ENCODE data around the gene HMGA1.

HMGA1 gene

GRCh38 chr6:34223956-34224940 is 12.4 kb upstream of the HMGA1 start:
- DNase-seq (ENCODE audit: low read depth in 2 of 3, low spot score in 1 of 3) = peak; percentile 86 to 93 (median 89)

GRCh38 chr6:34225551-34225950 is 11.1 kb upstream of the HMGA1 start:
- DNase-seq (ENCODE audit: low read depth in 2 of 3, low spot score in 1 of 3) = no peak

- no peak for DNase-seq (ENCODE audit: low read depth in 2 of 3, low spot score in 1 of 3)
These were observed 10.6 kb upstream of the HMGA1 start for GRCh38 chr6:34226066-34226465.

- no peak for DNase-seq (ENCODE audit: low read depth in 2 of 3, low spot score in 1 of 3)
These were observed 9.7 kb upstream of the HMGA1 start for GRCh38 chr6:34226731-34227586.

- DNase-seq (ENCODE audit: low read depth in 2 of 3, low spot score in 1 of 3) = no peak
These were observed 8.8 kb upstream of the HMGA1 start for GRCh38 chr6:34227761-34228421.

GRCh38 chr6:34229877-34230276 is 6.8 kb upstream of the HMGA1 start:
- DNase-seq (ENCODE audit: low read depth in 2 of 3, low spot score in 1 of 3) = no peak

- DNase-seq (ENCODE audit: low read depth in 2 of 3, low spot score in 1 of 3) = no peak
These were observed 5.9 kb upstream of the HMGA1 start for GRCh38 chr6:34230653-34231371.

- DNase-seq (ENCODE audit: low read depth in 2 of 3, low spot score in 1 of 3) = no peak
These were observed 4.9 kb upstream of the HMGA1 start for GRCh38 chr6:34231566-34232336.

GRCh38 chr6:34232901-34233300 is 3.8 kb upstream of the HMGA1 start:
- no peak for DNase-seq (ENCODE audit: low read depth in 2 of 3, low spot score in 1 of 3)

GRCh38 chr6:34233867-34234266 is 2.8 kb upstream of the HMGA1 start:
- DNase-seq (ENCODE audit: low read depth in 2 of 3, low spot score in 1 of 3) = no peak

- DNase-seq (ENCODE audit: low read depth in 2 of 3, low spot score in 1 of 3) = no peak
These were observed 1.9 kb upstream of the HMGA1 start for GRCh38 chr6:34234667-34235306.

GRCh38 chr6:34235307-34236130 is 1.2 kb upstream of the HMGA1 start:
- peak in 2 of 3 donors; percentile 57 to 66 for DNase-seq (ENCODE audit: low read depth in 2 of 3, low spot score in 1 of 3)

GRCh38 chr6:34236131-34236442 is 586 bp upstream of the HMGA1 start:
- peak in 1 of 3 donors; percentile 37 for DNase-seq (ENCODE audit: low read depth in 2 of 3, low spot score in 1 of 3)

- DNase-seq (ENCODE audit: low read depth in 2 of 3, low spot score in 1 of 3) = no peak
These were observed 646 bp downstream of the HMGA1 start for GRCh38 chr6:34237316-34237721.

- peak in 2 of 3 donors; percentile 64 to 70 for DNase-seq (ENCODE audit: low read depth in 2 of 3, low spot score in 1 of 3)
These were observed 1.3 kb downstream of the HMGA1 start for GRCh38 chr6:34237722-34238584.

- DNase-seq (ENCODE audit: low read depth in 2 of 3, low spot score in 1 of 3) = no peak
These were observed 2.2 kb downstream of the HMGA1 start for GRCh38 chr6:34238585-34239499.

GRCh38 chr6:34239500-34239825 is 2.8 kb downstream of the HMGA1 start:
- DNase-seq (ENCODE audit: low read depth in 2 of 3, low spot score in 1 of 3) = no peak
